HG02840 (cell line): ENCODE data around the gene ADH1A.
"Not testable (repeated sequence)": the region's sequence is repeated elsewhere in the genome, so short reads cannot be mapped to it uniquely, and the experiment has no call there.

Source experiments
- ATAC-seq: cut with Tn5 transposase; IDR thresholded peaks from one replicate; pipeline ENCODE4 v1.9.1; 2021; ENCODE audit warnings: mild to moderate bottlenecking, moderate library complexity, moderate number of reproducible peaks; ENCODE audit not compliant: unreplicated experiment, low FRiP score

Gene ADH1A

DNA sequence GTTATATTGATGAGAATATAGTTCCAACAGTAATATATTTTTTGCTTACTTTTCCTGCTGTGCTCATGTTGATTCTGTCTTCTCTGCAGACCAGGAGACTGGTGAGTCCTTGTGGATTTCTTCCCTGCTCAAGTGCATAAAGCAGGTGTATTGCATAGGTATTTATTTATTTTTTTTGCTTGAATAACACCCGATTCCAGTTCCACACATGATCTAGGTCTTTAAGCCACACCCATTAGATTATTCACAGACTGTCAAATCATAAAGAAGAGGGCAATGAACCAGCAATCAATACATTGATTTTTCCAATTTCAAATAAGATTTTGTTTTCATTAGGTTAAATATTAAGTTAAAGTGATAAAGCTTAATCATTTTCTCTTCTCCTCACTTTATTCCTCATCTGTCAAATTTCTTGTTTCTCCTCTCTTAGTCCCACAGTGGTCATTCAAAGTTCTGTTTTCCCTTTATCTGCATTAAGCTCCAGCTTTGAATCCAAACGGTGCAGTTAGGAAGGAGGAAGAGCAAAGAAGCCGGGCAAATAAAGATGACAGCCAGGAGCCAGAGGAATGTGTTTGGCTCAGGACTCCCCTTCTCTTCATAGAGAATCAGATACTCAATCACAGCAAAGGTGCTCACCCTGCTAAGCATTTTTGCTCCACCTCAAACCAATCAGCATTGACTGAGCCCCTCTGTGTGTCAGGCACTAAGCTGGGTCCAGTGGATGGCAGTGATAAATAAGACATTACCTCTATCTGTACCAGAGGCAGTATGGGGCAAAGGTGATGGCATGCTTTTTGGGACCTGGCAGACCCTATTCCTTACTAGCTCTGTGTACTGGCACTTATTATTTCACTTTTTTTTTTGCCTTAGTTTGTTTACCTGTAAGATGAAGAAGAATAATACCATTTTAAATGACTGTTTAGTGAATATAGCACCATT lies at the start of gene ADH1A:
Gene ADH1A, minus strand, starts transcription at position 138 of the 939 bp plus-strand sequence. Its CDS starts 71 bp downstream, at position 67.
- ATAC-seq: no peak

DNA sequence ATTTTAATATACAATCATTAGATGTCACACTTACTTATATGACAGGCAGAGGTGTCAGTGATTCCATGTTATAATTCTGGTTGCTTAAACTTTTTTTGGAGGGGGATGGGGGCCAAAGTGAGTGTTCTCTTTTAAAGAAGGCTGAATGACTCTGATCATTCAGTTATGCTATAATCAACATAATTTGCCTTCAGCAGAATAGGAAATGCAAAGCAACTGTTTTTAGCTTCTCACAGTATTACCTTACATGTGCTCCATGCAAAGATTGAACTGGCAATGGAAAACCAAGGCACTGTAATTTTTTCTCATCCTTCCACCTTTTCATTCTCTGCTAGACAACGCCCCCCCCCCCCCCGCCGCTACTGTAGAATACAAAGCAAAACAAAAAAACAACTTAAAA lies 48.4 kb upstream of the ADH1A start:
- ATAC-seq: no peak

DNA sequence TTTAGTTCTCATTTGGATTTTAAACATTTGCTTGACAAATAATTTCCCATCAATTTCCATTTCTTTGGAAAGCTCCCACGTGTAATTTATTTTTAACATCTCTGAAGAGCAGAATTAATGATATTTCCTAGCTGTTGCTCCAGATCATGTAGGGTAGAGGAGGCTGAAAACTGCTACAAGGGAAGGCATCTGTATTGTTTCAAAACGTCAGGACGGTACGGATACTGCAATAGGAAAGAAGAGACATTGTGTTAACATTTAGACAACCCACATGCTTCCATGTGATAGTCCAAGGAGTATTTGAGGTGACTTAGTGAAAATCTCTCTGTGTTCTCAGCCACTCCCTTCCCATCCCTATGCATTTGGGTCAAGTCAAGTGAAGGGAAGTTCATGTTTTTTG lies 45.8 kb upstream of the ADH1A start:
- no peak for ATAC-seq

DNA sequence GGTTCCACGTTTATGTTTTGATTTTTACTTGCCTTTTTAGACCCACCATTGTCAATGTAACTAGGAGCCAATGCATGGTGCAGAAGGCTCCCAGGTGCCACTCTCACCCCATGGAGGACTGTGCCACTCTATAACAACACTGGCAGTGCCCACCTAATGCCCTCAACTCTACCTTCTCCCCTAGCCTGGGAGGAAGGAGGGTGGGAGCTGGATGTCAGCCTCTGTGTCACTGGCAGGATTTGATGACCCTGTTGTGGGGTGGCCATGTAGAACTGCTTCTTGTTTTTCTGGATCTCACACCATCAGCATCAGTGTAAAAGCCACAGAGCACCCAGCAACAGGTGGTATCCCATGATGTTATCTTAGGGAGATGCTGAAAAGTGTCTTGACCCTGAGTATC lies 44.1 kb upstream of the ADH1A start:
- ATAC-seq: no peak

DNA sequence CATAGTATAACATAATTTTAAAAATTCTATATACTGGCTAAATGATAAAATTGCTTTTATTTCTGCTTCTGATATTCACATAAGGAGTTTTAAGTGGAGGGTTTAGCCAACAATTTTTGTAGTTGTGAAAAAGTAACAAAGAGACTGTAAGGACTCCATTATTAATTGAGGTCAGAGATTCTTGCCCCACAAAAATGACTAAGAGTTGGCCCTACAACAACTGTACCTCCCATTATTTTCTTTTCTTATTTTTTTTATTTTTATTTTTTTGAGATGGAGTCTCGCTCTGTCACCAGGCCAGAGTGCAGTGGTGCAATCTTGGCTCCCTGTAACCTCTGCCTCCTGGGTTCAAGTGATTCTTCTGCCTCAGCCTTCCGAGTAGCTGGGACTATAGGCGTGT lies 39.9 kb upstream of the ADH1A start:
- ATAC-seq: no peak

DNA sequence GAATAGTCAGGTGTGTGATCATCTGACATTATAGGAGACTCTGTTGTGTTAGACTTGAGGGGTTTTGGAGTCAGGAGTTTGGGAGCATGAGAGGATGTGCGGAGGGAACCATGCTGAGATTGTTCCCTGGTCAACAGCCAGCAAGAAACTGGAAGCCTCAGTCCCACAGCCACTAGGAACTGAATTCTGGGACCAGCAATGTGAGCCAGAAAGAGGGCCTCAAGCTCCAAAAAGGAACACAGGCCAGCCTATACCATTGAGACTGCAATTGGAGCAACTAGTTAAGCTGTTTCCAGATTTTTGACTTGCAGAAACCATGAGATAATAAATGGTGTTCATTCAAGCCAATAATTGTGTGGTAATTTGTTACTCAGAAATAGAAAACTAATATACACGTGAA lies 39.1 kb upstream of the ADH1A start:
- no peak for ATAC-seq

DNA sequence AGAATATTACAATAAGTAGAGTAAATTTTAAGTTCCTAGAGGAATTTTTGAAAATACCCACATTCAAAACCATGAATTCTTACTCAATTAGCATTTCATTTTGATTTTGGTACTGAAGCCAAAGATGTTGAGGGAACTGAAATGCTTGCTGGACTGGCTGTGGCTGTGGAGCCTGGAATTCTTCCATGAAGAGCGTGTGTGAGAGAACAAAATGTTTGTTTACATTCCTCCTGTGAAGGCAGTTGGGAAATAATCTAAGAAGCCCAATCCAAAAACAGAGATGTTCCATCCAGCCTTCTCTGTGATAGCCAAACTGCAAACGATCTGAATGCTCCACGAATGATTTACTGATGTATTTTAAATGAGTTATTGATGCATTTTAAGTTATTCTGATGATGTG lies 34.2 kb upstream of the ADH1A start:
- ATAC-seq: no peak

DNA sequence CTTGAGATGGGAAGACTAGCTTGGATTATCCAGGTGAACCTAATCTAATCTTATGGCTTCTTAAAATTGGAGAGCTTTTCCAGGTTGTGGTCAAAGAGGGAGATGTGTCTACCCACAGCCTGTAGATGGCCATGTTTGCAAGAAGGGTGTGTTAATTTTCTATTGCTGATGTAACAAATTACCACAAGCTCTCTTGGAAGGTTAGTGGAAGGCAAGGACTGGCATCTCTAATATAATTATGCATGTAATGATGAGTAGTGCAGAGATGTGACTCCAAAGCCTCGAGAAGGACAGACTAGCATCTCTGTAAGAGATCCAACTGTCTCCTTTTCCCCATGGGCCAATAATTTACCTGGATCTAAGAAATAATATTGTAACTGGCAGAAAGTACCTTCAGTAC lies 33.6 kb upstream of the ADH1A start:
- ATAC-seq: no peak

DNA sequence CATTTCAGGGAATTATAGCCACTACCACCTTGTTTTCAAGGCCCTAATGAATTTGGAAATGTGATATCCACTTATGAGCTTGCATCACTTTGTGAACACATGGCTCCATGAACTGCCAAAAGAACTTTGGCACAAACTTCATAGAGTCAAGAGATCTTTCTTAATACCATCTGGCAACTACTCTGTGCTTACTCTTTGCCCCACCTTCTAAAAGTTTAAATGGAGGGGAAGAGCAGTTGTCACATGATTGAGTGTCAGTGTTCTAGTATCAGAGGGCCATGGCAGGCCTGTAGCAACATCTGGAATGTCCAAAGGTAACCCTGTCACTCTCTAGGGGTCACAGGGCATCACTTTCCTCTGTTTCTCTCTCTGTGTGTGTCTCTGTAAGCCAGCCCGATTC lies 33.0 kb upstream of the ADH1A start:
- ATAC-seq: no peak

DNA sequence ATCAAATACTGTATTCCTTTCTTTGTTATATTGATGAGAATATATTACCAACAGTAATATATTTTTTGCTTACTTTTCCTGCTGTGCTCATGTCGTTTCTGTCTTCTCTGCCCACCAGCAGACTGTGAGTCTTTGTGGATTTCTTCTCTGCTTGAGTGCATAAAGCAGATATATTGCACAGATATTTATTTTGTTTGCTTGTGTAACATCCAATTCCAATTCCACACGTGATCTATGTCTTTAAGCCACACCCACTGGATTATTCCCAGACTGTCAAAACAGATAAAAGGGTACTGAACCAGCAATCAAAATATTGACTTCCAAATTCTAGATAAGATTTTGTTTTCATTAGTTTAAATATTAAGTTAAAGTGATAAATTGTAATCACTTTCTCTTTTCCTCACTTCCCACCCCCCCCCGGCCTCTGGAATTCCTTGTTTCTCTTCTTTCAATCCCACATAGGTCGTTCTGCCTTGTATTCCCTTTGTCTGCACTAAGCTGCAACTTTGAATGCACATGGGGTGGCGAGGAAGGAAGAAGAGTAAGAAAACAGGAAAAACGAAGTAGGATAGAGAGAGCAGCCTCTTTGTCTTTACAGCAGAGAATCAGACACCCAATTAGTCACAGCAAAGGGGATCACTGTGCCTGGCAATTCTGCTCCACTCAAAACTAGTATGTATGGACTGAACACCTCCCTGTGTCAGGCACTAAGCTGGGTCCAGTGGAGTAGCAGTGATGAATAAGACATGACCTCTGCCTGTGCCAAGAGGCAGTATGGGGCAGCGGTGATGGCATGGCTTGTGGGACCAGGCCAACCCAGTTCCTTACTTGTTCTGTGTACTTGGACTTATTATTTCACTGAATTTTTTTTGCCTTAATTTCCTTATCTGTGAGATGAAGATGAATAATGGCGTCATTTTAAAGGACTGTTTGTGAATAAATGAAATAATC lies 30.7 kb upstream of the ADH1A start, which contains the start of gene ADH1B:
Gene ADH1B, minus strand, starts transcription at position 161 of the 951 bp plus-strand sequence. Its CDS starts 70 bp downstream, at position 91.
- no peak for ATAC-seq

DNA sequence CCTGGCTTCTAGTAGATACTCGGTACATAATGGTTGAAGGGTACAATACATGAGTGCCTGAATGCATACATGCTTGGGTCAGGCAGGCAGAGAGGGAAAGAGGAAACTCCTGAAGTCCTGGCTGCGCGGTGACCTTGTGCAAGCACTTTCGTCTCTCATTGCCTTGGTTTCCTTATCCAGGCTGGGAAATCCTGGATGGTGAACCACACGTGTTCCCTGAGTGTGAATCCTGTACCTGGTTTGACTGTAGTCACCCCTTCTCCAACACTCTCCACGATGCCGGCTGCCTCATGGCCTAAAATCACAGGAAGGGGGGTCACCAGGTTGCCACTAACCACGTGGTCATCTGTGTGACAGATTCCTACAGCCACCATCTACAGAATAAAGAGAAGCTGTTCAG lies 27.0 kb upstream of the ADH1A start:
- ATAC-seq: not testable (repeated sequence)

DNA sequence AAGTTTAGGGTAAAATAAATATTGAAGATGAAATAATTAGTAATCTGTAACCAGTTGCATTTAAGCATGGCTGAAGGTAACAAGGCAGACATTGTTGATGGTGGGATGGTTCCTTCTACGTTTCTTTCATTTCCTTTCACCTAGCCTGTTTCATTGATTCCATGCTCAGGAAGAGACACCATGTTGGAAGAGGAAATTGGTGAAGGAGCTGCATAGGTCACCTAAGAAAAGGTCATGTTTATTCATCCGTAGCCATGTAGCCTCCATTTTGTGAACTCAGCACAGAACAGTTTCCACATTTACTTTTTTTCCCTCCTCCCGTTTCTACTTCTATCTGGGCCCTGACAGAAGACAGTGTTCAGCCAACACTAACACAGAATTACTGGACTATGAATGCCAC lies 26.6 kb upstream of the ADH1A start:
- ATAC-seq: no peak

DNA sequence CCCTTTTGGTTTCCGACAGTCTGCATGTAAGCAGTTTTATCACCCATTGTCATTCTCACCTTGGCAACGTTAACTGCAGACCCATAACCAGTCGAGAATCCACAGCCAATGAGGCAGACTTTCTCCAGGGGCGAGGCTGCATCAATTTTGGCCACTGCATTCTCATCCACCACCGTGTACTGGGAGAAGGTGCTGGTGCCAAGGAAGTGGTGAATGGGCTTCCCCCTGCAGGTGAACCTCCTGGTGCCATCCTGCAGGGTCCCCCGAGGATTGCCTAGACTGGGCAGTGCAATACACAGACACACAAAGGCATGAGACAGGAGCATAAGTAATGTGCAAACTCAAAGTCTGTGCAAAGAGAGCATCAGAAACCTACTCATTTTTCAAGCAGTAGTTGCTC lies 25.1 kb upstream of the ADH1A start:
- ATAC-seq: no peak

DNA sequence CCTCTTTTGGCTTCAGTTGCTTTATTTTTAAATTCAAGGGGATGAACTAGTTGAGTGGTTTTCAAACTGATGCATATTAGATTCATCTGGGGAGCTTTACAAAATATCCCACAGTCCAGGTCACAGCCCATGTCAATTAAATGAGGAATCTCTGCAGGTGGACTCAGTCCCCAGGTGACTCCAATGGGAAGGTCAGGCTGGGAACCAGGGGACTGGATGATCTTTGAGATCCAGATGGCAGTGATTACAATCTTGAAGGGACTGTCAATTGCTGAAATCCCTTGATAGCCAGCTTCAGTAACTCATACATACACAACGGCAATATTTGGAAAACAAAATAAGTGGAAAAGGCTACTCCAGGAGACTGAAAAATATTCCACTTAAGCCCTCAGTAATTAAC lies 23.4 kb upstream of the ADH1A start:
- no peak for ATAC-seq

DNA sequence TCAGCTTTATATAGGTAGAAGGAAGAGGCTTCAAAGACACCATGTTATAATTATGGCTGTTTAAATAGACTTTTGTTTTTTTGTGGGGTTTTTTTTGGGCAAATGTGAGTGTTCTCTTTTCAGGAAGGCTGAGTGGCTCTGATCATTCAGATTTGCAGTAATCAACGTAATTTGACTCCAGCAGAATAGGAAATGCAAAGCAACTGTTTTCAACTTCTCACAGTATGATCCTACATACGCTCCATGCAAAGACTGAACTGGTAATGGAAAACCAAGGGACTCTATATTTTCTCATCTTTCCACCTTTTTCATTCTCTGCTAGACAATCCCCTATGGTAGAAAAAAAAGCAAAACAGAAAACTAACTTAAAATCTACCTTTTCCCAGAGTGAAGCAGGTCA lies 19.6 kb upstream of the ADH1A start:
- no peak for ATAC-seq

DNA sequence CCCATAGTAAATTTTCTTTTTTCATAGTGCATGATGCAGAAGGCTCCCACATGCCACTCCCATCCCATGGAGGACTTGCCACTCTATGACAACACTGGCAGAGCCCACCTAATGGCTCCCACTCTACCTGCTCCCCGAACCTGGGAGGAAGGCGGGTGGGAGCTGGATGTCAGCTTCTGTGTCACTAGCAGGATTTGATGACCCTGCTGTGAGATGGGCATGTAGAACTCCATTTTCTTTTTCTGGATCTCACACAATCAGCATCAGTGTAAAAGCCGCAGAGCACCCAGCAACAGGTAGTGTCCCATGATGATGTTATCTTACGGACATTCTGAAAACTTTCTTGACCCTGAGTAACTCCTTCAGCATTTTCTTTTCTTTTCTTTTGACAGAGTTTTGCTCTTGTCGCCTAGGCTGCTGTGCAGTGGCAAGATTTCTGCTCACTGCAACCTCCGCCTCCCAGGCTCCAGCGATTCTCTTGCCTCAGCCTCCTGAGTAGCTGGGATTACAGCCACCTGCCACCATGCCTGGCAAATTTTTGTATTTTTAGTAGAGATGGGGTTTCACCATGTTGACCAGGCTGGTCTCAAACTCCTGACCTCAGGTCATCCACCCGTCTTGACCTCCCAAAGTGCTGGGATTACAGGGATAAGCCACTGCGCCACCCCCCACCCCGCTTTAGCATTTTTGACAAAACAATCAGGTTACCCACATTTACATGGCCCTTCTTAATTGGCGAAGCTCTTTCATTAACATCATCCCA lies 15.0 kb upstream of the ADH1A start:
- no peak for ATAC-seq

DNA sequence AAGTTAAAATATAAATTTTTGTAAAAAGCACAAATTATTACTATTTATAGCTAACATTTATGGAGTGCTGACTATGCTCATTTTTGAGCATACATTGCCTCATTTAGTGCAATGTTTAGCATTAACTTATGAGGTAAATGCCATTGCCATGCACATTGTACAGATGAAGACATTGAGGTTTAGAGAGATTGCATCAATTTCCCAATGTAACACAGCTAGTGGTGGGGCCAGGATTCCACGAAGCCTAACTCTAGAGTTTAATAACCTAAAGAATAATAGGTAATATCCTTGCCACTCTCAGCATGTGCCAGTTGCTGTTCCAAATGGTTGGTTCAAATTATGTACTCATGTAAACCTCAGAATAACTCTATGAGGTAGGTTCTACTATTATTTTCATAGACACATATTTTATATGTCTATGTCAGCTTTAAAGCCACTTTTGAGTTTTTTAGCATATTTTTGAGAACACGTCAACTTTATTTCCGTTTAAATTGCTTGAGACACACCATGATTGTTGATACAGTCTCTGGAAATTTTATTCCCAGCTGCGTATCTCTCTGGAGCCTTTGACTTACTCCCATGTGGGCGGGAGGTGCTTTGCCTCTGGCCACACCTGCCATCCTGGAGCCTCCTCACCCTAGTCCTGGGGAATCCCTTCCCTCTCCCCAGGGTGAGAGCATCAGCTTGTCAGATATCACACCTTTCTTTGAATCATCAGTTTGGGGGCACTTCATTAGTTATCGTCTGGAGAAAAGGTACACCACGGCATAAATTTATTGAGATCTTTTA lies 10.8 kb upstream of the ADH1A start:
- ATAC-seq: no peak

DNA sequence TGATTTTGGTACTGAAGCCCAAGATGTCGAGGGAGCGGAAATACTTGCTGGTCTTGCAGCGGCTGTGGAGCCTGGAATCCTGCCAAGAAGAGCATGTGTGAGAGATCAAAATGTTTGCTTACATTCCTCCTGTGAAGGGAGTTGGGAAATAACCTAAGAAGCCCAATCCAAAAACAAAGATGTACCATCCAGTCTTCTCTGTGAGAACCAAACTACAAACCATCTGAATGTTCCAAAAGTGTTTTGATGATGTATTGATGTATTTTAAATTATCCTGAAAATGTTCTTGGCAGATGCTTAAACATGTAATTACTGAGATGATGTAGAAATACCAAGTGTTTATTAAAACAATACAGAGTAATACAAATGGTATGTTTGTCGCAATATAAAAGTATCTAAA lies 10.1 kb upstream of the ADH1A start:
- no peak for ATAC-seq

DNA sequence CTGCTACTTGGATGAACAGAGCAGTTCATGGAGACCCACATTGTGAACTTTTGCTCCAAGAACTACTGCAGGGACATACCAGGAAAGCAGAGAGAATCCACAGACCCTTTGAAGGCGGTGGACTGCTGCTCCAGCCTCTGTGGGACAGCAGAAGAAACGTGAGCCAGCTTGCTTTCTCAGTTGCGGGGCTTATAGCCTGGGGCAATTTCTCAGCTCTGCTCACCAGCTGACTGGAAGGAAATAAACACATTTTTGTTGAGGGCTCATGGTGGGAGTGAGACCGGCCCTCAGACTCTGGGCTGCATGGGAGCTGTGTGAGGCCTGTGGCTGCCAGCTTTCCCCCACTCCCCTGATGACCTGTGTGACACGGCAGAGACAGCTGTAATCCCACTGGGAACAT lies 2.6 kb upstream of the ADH1A start:
- no peak for ATAC-seq

DNA sequence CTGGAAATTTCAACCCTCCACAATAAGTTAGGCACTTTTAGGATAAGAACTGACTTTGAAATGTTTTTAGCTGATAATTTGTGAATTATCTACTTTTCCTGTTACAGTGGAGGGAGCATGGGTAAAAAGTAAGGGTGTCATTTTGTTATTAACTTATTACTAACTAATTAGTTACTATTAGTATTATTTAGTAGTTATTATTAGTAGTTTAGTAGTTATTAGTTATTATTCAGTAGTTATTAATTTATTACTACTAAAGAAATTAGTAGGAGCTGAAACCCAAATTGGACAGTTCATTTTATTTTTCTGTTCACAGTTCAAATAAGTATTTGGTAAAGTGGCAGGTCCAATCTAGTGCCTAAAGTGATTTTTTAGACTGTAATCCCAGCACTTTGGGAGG lies 5.4 kb downstream of the ADH1A start:
- ATAC-seq: no peak
